SK-N-SH (cell line): ENCODE data around the gene RIPK4.

Source experiments
- ELF1 ChIP-seq: IDR thresholded peaks from 2 replicates; pipeline ENCODE4 v1.4.0; 2012
- EP300 ChIP-seq, 2 experiments: IDR thresholded peaks; 2 replicates each; pipeline versions ENCODE4 v1.4.0 to v1.6.1; 2012; ENCODE audit warnings: borderline replicate concordance in 1 of 2, low read depth in 1 of 2, low read length in 1 of 2
- FOSL2 ChIP-seq: IDR thresholded peaks from 2 replicates; pipeline ENCODE4 v1.4.0; 2012; ENCODE audit warnings: low read depth, mild to moderate bottlenecking, moderate library complexity, borderline replicate concordance
- NRF1 ChIP-seq: IDR thresholded peaks from 2 replicates; pipeline ENCODE4 v1.6.1; 2012; ENCODE audit warnings: low read depth, mild to moderate bottlenecking, low read length
- RCOR1 ChIP-seq: fragments of 150-350 bp; IDR thresholded peaks from 2 replicates; pipeline ENCODE4 v1.6.1; 2017; ENCODE audit warnings: antibody characterized with exemption, low read length
- TF ChIP-seq, protein P1 (sequence below): fragments of 200-600 bp; sonication (generic); IDR thresholded peaks from 2 replicates; pipeline ENCODE4 v1.6.1; 2017; ENCODE audit warnings: antibody characterized with exemption, mild to moderate bottlenecking, moderate library complexity

DNA sequence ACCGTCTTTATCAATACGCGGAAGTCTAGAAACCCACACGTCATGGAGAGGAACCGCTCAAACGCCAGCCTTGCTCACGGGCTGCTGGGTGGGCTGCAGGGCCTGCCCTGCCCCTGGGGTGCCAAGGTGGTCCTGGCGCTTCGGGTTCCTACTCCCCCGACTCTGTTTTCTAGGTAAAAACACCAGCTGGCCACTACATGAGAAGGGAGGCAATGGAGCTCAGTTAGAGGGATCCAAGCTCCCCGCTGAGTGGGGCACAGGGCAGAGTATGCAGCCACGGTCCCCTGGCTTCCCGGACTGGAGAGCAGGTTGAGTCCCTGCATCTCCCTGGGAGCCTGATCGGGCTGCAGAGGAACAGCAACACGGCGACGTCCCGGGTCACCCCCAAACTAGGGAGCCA is 41.2 kb upstream of the RIPK4 start:
- TF ChIP-seq, protein P1, sequence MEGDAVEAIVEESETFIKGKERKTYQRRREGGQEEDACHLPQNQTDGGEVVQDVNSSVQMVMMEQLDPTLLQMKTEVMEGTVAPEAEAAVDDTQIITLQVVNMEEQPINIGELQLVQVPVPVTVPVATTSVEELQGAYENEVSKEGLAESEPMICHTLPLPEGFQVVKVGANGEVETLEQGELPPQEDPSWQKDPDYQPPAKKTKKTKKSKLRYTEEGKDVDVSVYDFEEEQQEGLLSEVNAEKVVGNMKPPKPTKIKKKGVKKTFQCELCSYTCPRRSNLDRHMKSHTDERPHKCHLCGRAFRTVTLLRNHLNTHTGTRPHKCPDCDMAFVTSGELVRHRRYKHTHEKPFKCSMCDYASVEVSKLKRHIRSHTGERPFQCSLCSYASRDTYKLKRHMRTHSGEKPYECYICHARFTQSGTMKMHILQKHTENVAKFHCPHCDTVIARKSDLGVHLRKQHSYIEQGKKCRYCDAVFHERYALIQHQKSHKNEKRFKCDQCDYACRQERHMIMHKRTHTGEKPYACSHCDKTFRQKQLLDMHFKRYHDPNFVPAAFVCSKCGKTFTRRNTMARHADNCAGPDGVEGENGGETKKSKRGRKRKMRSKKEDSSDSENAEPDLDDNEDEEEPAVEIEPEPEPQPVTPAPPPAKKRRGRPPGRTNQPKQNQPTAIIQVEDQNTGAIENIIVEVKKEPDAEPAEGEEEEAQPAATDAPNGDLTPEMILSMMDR = no peak
- no peak for TF ChIP-seq ELF1
- TF ChIP-seq RCOR1 = no peak
- TF ChIP-seq FOSL2 = no peak
- TF ChIP-seq NRF1 = no peak
- TF ChIP-seq EP300 (IDR thresholded peaks at IDR 0.05; ENCODE audit: borderline replicate concordance in 1 of 2, low read depth in 1 of 2, low read length in 1 of 2) = no peak
